Kidney (tissue), 14 donors: Measurements from ENCODE around the gene HAGH. TPM values are rescaled to one million over a fixed set of nuclear protein-coding genes. Genes with fewer than 3 reads are reported as not detected.
"Not testable (repeated sequence)": the region's sequence is repeated elsewhere in the genome, so short reads cannot be mapped to it uniquely, and the experiment has no call there.

Experiments used
- DNase-seq, 5 donors: peaks; one replicate each; pipeline ENCODE4 v3.0.0-alpha.2; 2013 to 2020
- FAIRE-seq: peaks from 2 replicates; lab custom pipeline; 2012; peaks lifted over from hg19 to GRCh38; lab: Jason Lieb, UNC
- H3K27ac ChIP-seq, 2 donors: one replicate each; pipeline ENCODE4 v1.7.0; 2013; ENCODE audit warnings: low read depth in 2 of 2, low read length in 2 of 2, inconsistent platforms in 1 of 2
- H3K27me3 ChIP-seq: one replicate; pipeline ENCODE4 v1.7.1; 2013; ENCODE audit warnings: low read length, inconsistent platforms; ENCODE audit not compliant: control insufficient read depth, insufficient read depth
- H3K36me3 ChIP-seq, 3 donors: one replicate each; pipeline versions ENCODE4 v1.7.0 to v1.7.1; 2013; ENCODE audit warnings: low read length in 3 of 3, control low read depth in 1 of 3, inconsistent platforms in 1 of 3; ENCODE audit not compliant: insufficient read depth in 3 of 3, control insufficient read depth in 2 of 3
- H3K4me1 ChIP-seq, 3 donors: one replicate each; pipeline versions ENCODE4 v1.7.0 to v1.7.1; 2013; ENCODE audit warnings: low read length in 3 of 3, inconsistent platforms in 1 of 3, low read depth in 1 of 3; ENCODE audit not compliant: control insufficient read depth in 2 of 3, insufficient read depth in 2 of 3
- H3K4me3 ChIP-seq, 3 donors: one replicate each; pipeline versions ENCODE4 v1.7.0 to v1.8.1; 2013; ENCODE audit warnings: low read length in 3 of 3, control low read depth in 1 of 3, inconsistent platforms in 1 of 3
- H3K9ac ChIP-seq, 3 donors: one replicate each; pipeline versions ENCODE4 v1.7.0 to v1.7.1; 2013; ENCODE audit warnings: low read length in 3 of 3, control low read depth in 1 of 3, inconsistent platforms in 1 of 3
- H3K9me3 ChIP-seq, 3 donors: one replicate each; pipeline versions ENCODE4 v1.7.0 to v1.7.1; 2013; ENCODE audit warnings: low read length in 3 of 3, control low read depth in 1 of 3, inconsistent platforms in 1 of 3; ENCODE audit not compliant: control insufficient read depth in 2 of 3, insufficient read depth in 1 of 3
- intact Hi-C: fragments of 100-400 bp; cut with DNase I; formaldehyde crosslinking; loops from one replicate; pipeline ENCODE4 v1.11.1; 2022
- polyA plus RNA-seq: library from polyadenylated mRNA; stranded (reverse); fragments of 350-450 nt; fragmentation: Illumina TruSeq; extraction: RNeasy Lipid Tissue Mini Kit (QIAGEN cat#74804); gene quantifications from one replicate; pipeline ENCODE4 v1.2.3, GENCODE V29; 2014; ENCODE audit warnings: low read depth, low replicate concordance; ENCODE audit not compliant: insufficient read depth
- total RNA-seq: library from RNA; stranded (reverse); fragmentation: NEBNext Ultra II Directional; extraction: Animal tissue kit (Norgen Biotek cat#: 25700); gene quantifications from one replicate; pipeline ENCODE4 v1.2.1, GENCODE V29; 2021
- TF ChIP-seq, protein P1 (sequence below): IDR thresholded peaks from 3 replicates; pipeline ENCODE4 v1.5.1; 2012; ENCODE audit warnings: mild to moderate bottlenecking, moderate library complexity, borderline replicate concordance; ENCODE audit not compliant: insufficient read depth; ENCODE audit errors: extremely low read depth
- donor health status: control.
- donor health status: control.
- donor health status: control.
- donor health status: control.
- donor health status: control.
- donor health status: DM: yes; HTN: yes; CAD: no.
- donor health status: Normal renal cell carcinoma (clear cell type).

The HAGH gene
- total and polyA plus RNA-seq, 2 donors from 2014 or later = 48.1 to 258 TPM

DNA sequence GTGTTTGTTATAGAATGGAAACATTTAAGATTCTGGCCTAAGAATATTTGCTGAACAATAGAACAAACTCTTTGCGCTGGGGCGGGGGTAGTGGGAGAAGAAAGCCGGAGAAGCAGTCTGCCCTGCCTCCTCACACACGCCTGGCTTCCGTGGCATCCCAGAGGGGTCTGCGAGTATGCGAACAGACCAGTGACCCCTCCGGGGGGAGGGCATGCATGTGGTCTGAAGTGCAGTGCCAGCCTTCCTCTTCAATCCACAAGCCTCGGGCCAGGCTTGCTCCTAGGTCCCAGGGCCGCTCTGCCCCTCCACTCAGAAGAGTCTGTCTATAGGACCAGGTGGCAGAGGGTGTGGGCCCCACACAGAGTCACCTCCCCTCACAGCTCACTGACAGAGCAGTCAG, 19.0 kb downstream of the HAGH start:
- Histone ChIP-seq H3K9ac (no peak overlapping the region), H3K4me3 (no peak overlapping the region), H3K27ac (no peak overlapping the region), H3K27me3 (no peaks in the 10 kb centered on the region), H3K9me3 (no peaks in the 10 kb centered on the region), H3K4me1 (no peaks in the 10 kb centered on the region), H3K36me3 (peaks cover 0 to 21% (median 5%) of the 10 kb centered on the region in 3 donors)
- intact Hi-C loops = no loop called here
- FAIRE-seq = no peak
- DNase-seq = peak in 1 of 5 donors; percentile 52
- TF ChIP-seq, protein P1, sequence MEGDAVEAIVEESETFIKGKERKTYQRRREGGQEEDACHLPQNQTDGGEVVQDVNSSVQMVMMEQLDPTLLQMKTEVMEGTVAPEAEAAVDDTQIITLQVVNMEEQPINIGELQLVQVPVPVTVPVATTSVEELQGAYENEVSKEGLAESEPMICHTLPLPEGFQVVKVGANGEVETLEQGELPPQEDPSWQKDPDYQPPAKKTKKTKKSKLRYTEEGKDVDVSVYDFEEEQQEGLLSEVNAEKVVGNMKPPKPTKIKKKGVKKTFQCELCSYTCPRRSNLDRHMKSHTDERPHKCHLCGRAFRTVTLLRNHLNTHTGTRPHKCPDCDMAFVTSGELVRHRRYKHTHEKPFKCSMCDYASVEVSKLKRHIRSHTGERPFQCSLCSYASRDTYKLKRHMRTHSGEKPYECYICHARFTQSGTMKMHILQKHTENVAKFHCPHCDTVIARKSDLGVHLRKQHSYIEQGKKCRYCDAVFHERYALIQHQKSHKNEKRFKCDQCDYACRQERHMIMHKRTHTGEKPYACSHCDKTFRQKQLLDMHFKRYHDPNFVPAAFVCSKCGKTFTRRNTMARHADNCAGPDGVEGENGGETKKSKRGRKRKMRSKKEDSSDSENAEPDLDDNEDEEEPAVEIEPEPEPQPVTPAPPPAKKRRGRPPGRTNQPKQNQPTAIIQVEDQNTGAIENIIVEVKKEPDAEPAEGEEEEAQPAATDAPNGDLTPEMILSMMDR = no peak

DNA sequence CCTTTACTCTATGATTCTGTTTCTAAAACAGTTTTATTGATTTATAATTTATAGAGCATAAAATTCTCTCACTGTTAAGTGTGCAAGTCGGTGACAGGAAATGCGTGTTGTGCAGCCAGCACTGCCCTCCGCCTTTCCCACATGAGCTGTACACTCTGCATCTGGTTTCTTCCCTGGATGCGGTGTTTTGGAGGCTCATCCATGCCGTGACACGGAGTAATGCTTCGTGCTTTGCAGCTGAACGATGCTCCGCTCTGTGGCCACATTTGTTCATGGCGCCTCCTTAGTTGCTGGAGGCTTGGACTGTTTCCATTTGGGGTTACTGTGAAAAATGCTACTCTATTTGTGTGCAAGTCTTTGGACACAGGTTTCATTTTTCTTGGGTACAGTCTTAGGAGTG, 25.9 kb downstream of the HAGH start:
- H3K27me3 ChIP-seq = no peaks in the 10 kb centered on the region
- no peak overlapping the region for H3K9ac ChIP-seq
- H3K36me3 ChIP-seq = no peaks in the 10 kb centered on the region
- TF ChIP-seq, protein P1 = no peak
- H3K27ac ChIP-seq = no peak overlapping the region
- FAIRE-seq = no peak
- intact Hi-C loops = no loop called here
- H3K4me3 ChIP-seq = no peak overlapping the region
- no peak for DNase-seq
- no peaks in the 10 kb centered on the region for H3K4me1 ChIP-seq
- H3K9me3 ChIP-seq = peaks cover 0 to 3% (median 0%) of the 10 kb centered on the region in 3 donors

DNA sequence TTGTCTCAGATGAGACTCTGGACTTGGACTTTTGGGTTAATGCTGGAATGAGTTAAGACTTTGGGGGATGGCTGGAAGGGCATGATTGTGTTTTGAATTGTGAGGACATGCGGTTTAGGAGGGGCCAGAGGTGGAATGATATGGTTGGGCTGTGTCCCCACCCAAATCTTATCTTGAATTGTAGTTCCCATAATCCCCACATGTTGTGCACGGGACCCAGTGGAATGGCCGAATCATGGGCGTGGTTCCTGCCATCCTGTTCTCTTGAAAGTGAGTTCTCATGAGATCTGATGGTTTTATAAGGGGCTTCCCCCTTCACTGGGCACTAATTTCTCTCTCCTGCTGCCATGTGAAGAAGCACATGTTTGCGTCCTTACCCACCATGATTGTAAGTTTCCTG, 27.4 kb downstream of the HAGH start:
- H3K27me3 ChIP-seq, H3K4me1 ChIP-seq, H3K4me3 ChIP-seq, FAIRE-seq, H3K9ac ChIP-seq, H3K36me3 ChIP-seq, intact Hi-C loops, DNase-seq, H3K9me3 ChIP-seq, H3K27ac ChIP-seq: not testable (repeated sequence)

DNA sequence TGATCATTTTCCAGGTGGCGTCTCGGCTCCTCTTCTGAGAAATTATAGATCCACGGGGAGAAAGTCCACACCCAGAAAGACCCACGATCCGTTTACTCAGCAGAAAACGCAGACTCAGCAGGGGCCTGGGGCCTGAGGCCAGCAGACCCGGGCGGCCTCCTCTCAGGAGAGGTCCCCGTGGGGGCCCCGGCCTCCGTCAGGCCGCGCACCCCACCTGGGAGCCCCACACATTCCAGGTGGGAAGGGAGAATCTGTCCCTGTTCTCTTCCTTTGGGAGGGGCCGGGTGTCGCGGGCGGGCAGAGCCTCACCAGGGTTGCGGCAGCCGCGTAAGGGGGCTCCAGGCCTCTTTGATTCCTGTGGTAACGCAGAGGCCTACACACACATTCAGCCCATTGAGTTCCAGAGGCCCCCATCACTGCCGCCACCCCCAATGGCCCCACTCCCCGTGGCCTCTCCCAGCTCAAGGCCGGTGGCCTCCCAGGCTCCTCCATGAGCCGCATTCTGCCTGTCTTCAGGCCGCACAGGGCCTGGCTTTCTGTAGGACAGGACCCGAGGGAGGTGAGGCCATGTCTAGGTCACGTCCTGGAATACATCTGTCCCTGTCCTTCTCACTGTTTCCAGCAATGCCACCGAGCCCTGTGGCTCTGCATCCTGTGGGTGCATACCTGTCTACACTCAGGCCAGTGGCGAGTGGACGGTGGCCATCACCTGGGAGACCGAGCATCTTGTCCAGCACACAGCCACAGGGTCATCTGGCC, 31.5 kb downstream of the HAGH start:
- no peak overlapping the region for H3K27ac ChIP-seq
- H3K4me1 ChIP-seq = no peaks in the 10 kb centered on the region
- H3K36me3 ChIP-seq = no peaks in the 10 kb centered on the region
- H3K9ac ChIP-seq = no peak overlapping the region
- intact Hi-C loops = no loop called here
- TF ChIP-seq, protein P1 = no peak
- peaks cover 0 to 3% (median 0%) of the 10 kb centered on the region in 3 donors for H3K9me3 ChIP-seq
- FAIRE-seq (no peak), DNase-seq (peak in 1 of 5 donors; percentile 63)
- H3K4me3 ChIP-seq = no peak overlapping the region
- no peaks in the 10 kb centered on the region for H3K27me3 ChIP-seq
